IgD-negative memory B cell (primary cell): Measurements from ENCODE around the gene CRY2. TPM values are rescaled to one million over a fixed set of nuclear protein-coding genes. Genes with fewer than 3 reads are reported as not detected.

Experiments used
- H3K27ac Mint-ChIP-seq, 3 donors: one replicate each; pipeline ENCODE4 v1.8.0; 2020 to 2022; ENCODE audit warnings: mild to moderate bottlenecking in 3 of 3, mixed read lengths in 3 of 3, moderate library complexity in 1 of 3
- H3K27me3 Mint-ChIP-seq: one replicate; pipeline ENCODE4 v1.8.0; 2021; ENCODE audit warnings: mixed read lengths
- H3K36me3 Mint-ChIP-seq: one replicate; pipeline ENCODE4 v1.8.0; 2020; ENCODE audit warnings: mild to moderate bottlenecking, mixed read lengths
- H3K4me1 Mint-ChIP-seq, 3 donors: one replicate each; pipeline ENCODE4 v1.8.0; 2020 to 2022; ENCODE audit warnings: mixed read lengths in 3 of 3, mild to moderate bottlenecking in 1 of 3
- H3K4me3 Mint-ChIP-seq, 4 donors: one replicate each; pipeline ENCODE4 v1.8.0; 2020 to 2022; ENCODE audit warnings: mild to moderate bottlenecking in 4 of 4, mixed read lengths in 4 of 4, moderate library complexity in 3 of 4
- H3K9me3 Mint-ChIP-seq, 3 donors: one replicate each; pipeline ENCODE4 v1.8.0; 2020 to 2021; ENCODE audit warnings: mixed read lengths in 3 of 3, mild to moderate bottlenecking in 1 of 3
- polyA plus RNA-seq: library from polyadenylated mRNA; unstranded; fragments of 300-500 nt; fragmentation: Illumina TruSeq; gene quantifications from one replicate; pipeline ENCODE4 v1.2.3, GENCODE V29; 2021

The CRY2 gene
- polyA plus RNA-seq, 1 donor from 2014 or later = 39.3 TPM

GRCh38 chr11:45871638-45872037 lies 24.4 kb downstream of the CRY2 start:
- Mint-ChIP-seq H3K4me3 (no peak overlapping the region), H3K36me3 (peaks cover 8% of the 10 kb centered on the region), H3K4me1 (no peaks in the 10 kb centered on the region), H3K27ac (peak overlapping the region in 1 of 3 donors; percentile 67), H3K9me3 (no peaks in the 10 kb centered on the region), H3K27me3 (no peaks in the 10 kb centered on the region)

GRCh38 chr11:45872651-45873356 lies 25.5 kb downstream of the CRY2 start:
- no peak overlapping the region for H3K4me3 Mint-ChIP-seq
- peaks cover 10% of the 10 kb centered on the region for H3K36me3 Mint-ChIP-seq
- no peaks in the 10 kb centered on the region for H3K27me3 Mint-ChIP-seq
- H3K27ac Mint-ChIP-seq = peak overlapping the region in 1 of 3 donors; percentile 13
- no peaks in the 10 kb centered on the region for H3K9me3 Mint-ChIP-seq
- no peaks in the 10 kb centered on the region for H3K4me1 Mint-ChIP-seq

GRCh38 chr11:45876401-45876800 lies 29.1 kb downstream of the CRY2 start:
- Mint-ChIP-seq H3K27ac (peak overlapping the region in 1 of 3 donors; percentile 39), H3K9me3 (no peaks in the 10 kb centered on the region), H3K4me1 (no peaks in the 10 kb centered on the region), H3K4me3 (no peak overlapping the region), H3K36me3 (peaks cover 17% of the 10 kb centered on the region), H3K27me3 (no peaks in the 10 kb centered on the region)

- no peaks in the 10 kb centered on the region for H3K4me1 Mint-ChIP-seq
- no peaks in the 10 kb centered on the region for H3K9me3 Mint-ChIP-seq
- no peaks in the 10 kb centered on the region for H3K27me3 Mint-ChIP-seq
- peaks cover 17% of the 10 kb centered on the region for H3K36me3 Mint-ChIP-seq
- H3K4me3 Mint-ChIP-seq = no peak overlapping the region
- no peak overlapping the region for H3K27ac Mint-ChIP-seq
Observed at GRCh38 chr11:45877221-45877620, 29.9 kb downstream of the CRY2 start.

GRCh38 chr11:45877845-45878244 lies 30.6 kb downstream of the CRY2 start:
- H3K27me3 Mint-ChIP-seq = no peaks in the 10 kb centered on the region
- no peak overlapping the region for H3K4me3 Mint-ChIP-seq
- H3K36me3 Mint-ChIP-seq = peaks cover 16% of the 10 kb centered on the region
- no peaks in the 10 kb centered on the region for H3K4me1 Mint-ChIP-seq
- H3K27ac Mint-ChIP-seq = no peak overlapping the region
- no peaks in the 10 kb centered on the region for H3K9me3 Mint-ChIP-seq

- H3K36me3 Mint-ChIP-seq = peaks cover 15% of the 10 kb centered on the region
- no peak overlapping the region for H3K27ac Mint-ChIP-seq
- peaks cover 2% of the 10 kb centered on the region for H3K27me3 Mint-ChIP-seq
- peaks cover 0 to 2% (median 0%) of the 10 kb centered on the region in 3 donors for H3K9me3 Mint-ChIP-seq
- no peak overlapping the region for H3K4me3 Mint-ChIP-seq
- H3K4me1 Mint-ChIP-seq = peaks cover 0 to 6% (median 5%) of the 10 kb centered on the region in 3 donors
Observed at GRCh38 chr11:45879803-45880686, 32.8 kb downstream of the CRY2 start.

- Mint-ChIP-seq H3K27ac (no peak overlapping the region), H3K27me3 (peaks cover 2% of the 10 kb centered on the region), H3K36me3 (peaks cover 14% of the 10 kb centered on the region)
Observed at GRCh38 chr11:45880772-45881570, 33.7 kb downstream of the CRY2 start.

GRCh38 chr11:45881708-45882368 lies 34.6 kb downstream of the CRY2 start:
- no peak overlapping the region for H3K27ac Mint-ChIP-seq
- peaks cover 0 to 9% (median 5%) of the 10 kb centered on the region in 3 donors for H3K4me1 Mint-ChIP-seq
- peaks cover 2% of the 10 kb centered on the region for H3K27me3 Mint-ChIP-seq
- H3K36me3 Mint-ChIP-seq = peaks cover 12% of the 10 kb centered on the region
- H3K4me3 Mint-ChIP-seq = peak overlapping the region in 1 of 4 donors; percentile 38
- peaks cover 0 to 2% (median 0%) of the 10 kb centered on the region in 3 donors for H3K9me3 Mint-ChIP-seq

More at GRCh38 chr11:45880772-45881570, 33.7 kb downstream of the CRY2 start:
- Mint-ChIP-seq H3K4me3 (no peak overlapping the region), H3K9me3 (peaks cover 0 to 2% (median 0%) of the 10 kb centered on the region in 3 donors), H3K4me1 (peaks cover 0 to 9% (median 5%) of the 10 kb centered on the region in 3 donors)

GRCh38 chr11:45884596-45885185 lies 37.4 kb downstream of the CRY2 start:
- Mint-ChIP-seq H3K27ac (peak overlapping the region in 1 of 3 donors; percentile 68), H3K36me3 (peaks cover 8% of the 10 kb centered on the region), H3K4me3 (peak overlapping the region; percentile 71 to 93 (median 85)), H3K9me3 (peaks cover 0 to 2% (median 0%) of the 10 kb centered on the region in 3 donors), H3K27me3 (peaks cover 2% of the 10 kb centered on the region), H3K4me1 (peaks cover 0 to 9% (median 5%) of the 10 kb centered on the region in 3 donors)

GRCh38 chr11:45885274-45885920 lies 38.1 kb downstream of the CRY2 start, which contains the start of gene MAPK8IP1:
MAPK8IP1 (plus strand) TSS chr11:45885651; CDS start chr11:45885821, 170 bp downstream.
- H3K4me1 Mint-ChIP-seq = peaks cover 0 to 9% (median 5%) of the 10 kb centered on the region in 3 donors
- peaks cover 2% of the 10 kb centered on the region for H3K36me3 Mint-ChIP-seq
- peak within 1 kb of the TSS in 1 of 3 donors; percentile 68 for H3K27ac Mint-ChIP-seq
- H3K9me3 Mint-ChIP-seq = peaks cover 0 to 2% (median 0%) of the 10 kb centered on the region in 3 donors
- peaks cover 4% of the 10 kb centered on the region for H3K27me3 Mint-ChIP-seq
- peak within 1 kb of the TSS; percentile 71 to 93 (median 85) for H3K4me3 Mint-ChIP-seq

- Mint-ChIP-seq H3K4me1 (peaks cover 0 to 9% (median 5%) of the 10 kb centered on the region in 3 donors), H3K27me3 (peaks cover 4% of the 10 kb centered on the region), H3K9me3 (peaks cover 0 to 2% (median 0%) of the 10 kb centered on the region in 3 donors), H3K36me3 (peaks cover 1% of the 10 kb centered on the region), H3K27ac (no peak overlapping the region), H3K4me3 (peak overlapping the region; percentile 12 to 59 (median 41))
Observed at GRCh38 chr11:45885921-45886721, 38.8 kb downstream of the CRY2 start.

GRCh38 chr11:45886816-45887520 lies 39.7 kb downstream of the CRY2 start:
- Mint-ChIP-seq H3K27me3 (peaks cover 4% of the 10 kb centered on the region), H3K27ac (no peak overlapping the region), H3K36me3 (peaks cover 1% of the 10 kb centered on the region), H3K9me3 (peaks cover 0 to 2% (median 0%) of the 10 kb centered on the region in 3 donors), H3K4me1 (peaks cover 0 to 9% (median 5%) of the 10 kb centered on the region in 3 donors), H3K4me3 (peak overlapping the region; percentile 15 to 63 (median 44))
